Measurements from ENCODE around the gene SYNGR1.

- no peak for TF ChIP-seq CTCF (IDR thresholded peaks at IDR 0.05)
- no peak for TF ChIP-seq POLR2A (IDR thresholded peaks at IDR 0.05)
Measured at GRCh38 chr22:39302431-39302960, 47.3 kb upstream of the SYNGR1 start.

Measured in thyroid gland (tissue), 4 donors.